ENCODE measurements around the gene BAG3.

DNA sequence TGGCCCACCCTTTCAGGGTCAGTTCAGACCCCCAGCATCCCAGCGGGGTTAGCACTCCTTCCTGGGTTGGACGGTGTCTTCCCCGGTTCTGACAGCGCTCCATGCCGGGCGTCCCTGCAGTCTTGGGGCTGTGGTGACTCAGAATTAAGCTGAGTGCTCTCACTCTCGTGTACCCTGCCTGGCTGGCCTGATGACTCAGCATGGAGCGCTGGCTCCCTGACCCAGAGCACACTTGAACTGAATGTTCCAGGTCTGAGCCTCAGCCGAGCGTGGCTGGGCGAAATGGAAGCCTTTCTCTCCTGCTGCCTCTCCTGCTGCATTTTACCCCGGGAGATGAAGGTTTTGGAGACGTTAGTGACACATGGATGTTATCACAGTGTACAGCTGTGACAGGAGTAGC is 7.1 kb downstream of the BAG3 start:
- TF ChIP-seq POLR2A (IDR thresholded peaks at IDR 0.05) = peak; percentile 39
- TF ChIP-seq, protein P1, sequence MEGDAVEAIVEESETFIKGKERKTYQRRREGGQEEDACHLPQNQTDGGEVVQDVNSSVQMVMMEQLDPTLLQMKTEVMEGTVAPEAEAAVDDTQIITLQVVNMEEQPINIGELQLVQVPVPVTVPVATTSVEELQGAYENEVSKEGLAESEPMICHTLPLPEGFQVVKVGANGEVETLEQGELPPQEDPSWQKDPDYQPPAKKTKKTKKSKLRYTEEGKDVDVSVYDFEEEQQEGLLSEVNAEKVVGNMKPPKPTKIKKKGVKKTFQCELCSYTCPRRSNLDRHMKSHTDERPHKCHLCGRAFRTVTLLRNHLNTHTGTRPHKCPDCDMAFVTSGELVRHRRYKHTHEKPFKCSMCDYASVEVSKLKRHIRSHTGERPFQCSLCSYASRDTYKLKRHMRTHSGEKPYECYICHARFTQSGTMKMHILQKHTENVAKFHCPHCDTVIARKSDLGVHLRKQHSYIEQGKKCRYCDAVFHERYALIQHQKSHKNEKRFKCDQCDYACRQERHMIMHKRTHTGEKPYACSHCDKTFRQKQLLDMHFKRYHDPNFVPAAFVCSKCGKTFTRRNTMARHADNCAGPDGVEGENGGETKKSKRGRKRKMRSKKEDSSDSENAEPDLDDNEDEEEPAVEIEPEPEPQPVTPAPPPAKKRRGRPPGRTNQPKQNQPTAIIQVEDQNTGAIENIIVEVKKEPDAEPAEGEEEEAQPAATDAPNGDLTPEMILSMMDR (IDR thresholded peaks at IDR 0.05) = no peak

All from right lobe of liver (tissue), 4 donors.